ENCODE measurements around the gene ZC3H18. TPM values are rescaled to one million over a fixed set of nuclear protein-coding genes. Genes with fewer than 3 reads are reported as not detected.

Gene ZC3H18
- total and polyA plus RNA-seq, 10 of the 15 experiments (the other 5 are each of a cell fraction or from before 2014, with no cell fraction given) = 1.0 to 58.3 (median 22.4) TPM

DNA sequence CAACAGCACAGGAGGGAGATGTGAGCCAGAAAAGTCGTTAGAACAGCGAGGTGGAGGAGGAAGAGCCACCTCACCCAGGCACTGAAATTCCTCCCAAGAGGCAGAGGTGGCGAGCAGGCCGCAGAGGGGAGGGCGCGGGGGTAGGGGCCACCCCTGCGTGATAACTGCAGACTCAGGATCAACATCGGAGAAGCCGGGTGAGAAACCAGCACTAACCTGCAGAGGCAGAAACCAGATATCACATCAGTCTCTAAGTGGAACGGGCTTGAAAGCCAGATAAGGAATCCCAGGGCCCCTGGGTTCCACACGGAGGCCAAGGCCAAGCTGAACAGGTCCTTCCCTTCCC is 39.4 kb upstream of the ZC3H18 start:
- no TSS peak for BruUV-seq (replicated peaks)
- WGBS (ENCODE audit: insufficient coverage, insufficient replicate concordance, low lambda C conversion rate, missing lambda C conversion rate) = 52% methylated on average over 11 of the region's 11 CpGs
- TF ChIP-seq TCF7 (IDR thresholded peaks at IDR 0.05; ENCODE audit: borderline replicate concordance) (no peak), NR2F1 (conservative IDR thresholded peaks at IDR 0.05) (no peak), MYC (IDR thresholded peaks at IDR 0.05; ENCODE audit: insufficient read depth, insufficient read length, insufficient replicate concordance, low read length, severe bottlenecking) (no peak), PML (IDR thresholded peaks at IDR 0.05; ENCODE audit: low read length) (no peak), NR2C2 (IDR thresholded peaks at IDR 0.05; ENCODE audit: borderline replicate concordance, control insufficient read depth, insufficient read length, low read depth) (no peak), MTA3 (IDR thresholded peaks at IDR 0.05; ENCODE audit: borderline replicate concordance, low read length) (no peak)
- TF ChIP-seq, protein P1, sequence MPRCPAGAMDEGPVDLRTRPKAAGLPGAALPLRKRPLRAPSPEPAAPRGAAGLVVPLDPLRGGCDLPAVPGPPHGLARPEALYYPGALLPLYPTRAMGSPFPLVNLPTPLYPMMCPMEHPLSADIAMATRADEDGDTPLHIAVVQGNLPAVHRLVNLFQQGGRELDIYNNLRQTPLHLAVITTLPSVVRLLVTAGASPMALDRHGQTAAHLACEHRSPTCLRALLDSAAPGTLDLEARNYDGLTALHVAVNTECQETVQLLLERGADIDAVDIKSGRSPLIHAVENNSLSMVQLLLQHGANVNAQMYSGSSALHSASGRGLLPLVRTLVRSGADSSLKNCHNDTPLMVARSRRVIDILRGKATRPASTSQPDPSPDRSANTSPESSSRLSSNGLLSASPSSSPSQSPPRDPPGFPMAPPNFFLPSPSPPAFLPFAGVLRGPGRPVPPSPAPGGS (IDR thresholded peaks at IDR 0.05; ENCODE audit: borderline replicate concordance, insufficient read depth, low read depth, low read length, poor library complexity, severe bottlenecking) = no peak
- TF ChIP-seq, protein P2, sequence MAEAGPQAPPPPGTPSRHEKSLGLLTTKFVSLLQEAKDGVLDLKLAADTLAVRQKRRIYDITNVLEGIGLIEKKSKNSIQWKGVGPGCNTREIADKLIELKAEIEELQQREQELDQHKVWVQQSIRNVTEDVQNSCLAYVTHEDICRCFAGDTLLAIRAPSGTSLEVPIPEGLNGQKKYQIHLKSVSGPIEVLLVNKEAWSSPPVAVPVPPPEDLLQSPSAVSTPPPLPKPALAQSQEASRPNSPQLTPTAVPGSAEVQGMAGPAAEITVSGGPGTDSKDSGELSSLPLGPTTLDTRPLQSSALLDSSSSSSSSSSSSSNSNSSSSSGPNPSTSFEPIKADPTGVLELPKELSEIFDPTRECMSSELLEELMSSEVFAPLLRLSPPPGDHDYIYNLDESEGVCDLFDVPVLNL (IDR thresholded peaks at IDR 0.05; ENCODE audit: low read depth, low read length) = no peak
- TF ChIP-seq, protein P3, sequence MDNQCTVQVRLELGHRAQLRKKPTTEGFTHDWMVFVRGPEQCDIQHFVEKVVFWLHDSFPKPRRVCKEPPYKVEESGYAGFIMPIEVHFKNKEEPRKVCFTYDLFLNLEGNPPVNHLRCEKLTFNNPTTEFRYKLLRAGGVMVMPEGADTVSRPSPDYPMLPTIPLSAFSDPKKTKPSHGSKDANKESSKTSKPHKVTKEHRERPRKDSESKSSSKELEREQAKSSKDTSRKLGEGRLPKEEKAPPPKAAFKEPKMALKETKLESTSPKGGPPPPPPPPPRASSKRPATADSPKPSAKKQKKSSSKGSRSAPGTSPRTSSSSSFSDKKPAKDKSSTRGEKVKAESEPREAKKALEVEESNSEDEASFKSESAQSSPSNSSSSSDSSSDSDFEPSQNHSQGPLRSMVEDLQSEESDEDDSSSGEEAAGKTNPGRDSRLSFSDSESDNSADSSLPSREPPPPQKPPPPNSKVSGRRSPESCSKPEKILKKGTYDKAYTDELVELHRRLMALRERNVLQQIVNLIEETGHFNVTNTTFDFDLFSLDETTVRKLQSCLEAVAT (IDR thresholded peaks at IDR 0.05) = no peak

More for the DNA sequence above, 39.4 kb upstream of the ZC3H18 start:
- SMC1A ChIA-PET (ENCODE audit: uncharacterized antibody, unreplicated experiment) = no interaction called here
- DNase-seq (ENCODE audit: low read depth, low spot score) (no peak), ATAC-seq (no peak), FAIRE-seq (no peak)
- H3K36me3 ChIP-seq (ENCODE audit: control insufficient read depth in 2 of 2, insufficient read depth in 2 of 2, low read length in 1 of 2) = no peaks in the 10 kb centered on the region
- POLR2A ChIA-PET = no interaction called here
- in situ Hi-C loops (cut with MboI) = loop anchor here (5.0 kb wide), 1 partner anchor 74 kb away; no protein-coding TSS in a partner anchor
- RAD21 ChIA-PET (ENCODE audit: unreplicated experiment) = no interaction called here
- H3K27me3 ChIP-seq (replicated peaks in 1 of 2; ENCODE audit: control insufficient read depth in 2 of 2, insufficient read depth in 2 of 2, low read length in 1 of 2) = no peaks in the 10 kb centered on the region
- no peak overlapping the region for H3K4me3 ChIP-seq
- H3K4me2 ChIP-seq (ENCODE audit: control insufficient read depth, insufficient read depth) = no peak overlapping the region
- H2AFZ ChIP-seq (ENCODE audit: control insufficient read depth, low read depth, low read length) = no peak overlapping the region
- intact Hi-C loops (cut with micrococcal nuclease; ENCODE audit: unreplicated experiment) = no loop called here
- no peak overlapping the region for H3K27ac ChIP-seq (ENCODE audit: control insufficient read depth, insufficient read depth)
- no peaks in the 10 kb centered on the region for H3K9me3 ChIP-seq (replicated peaks; ENCODE audit: control insufficient read depth, insufficient read depth, low read length)
- H3K4me1 ChIP-seq (ENCODE audit: control insufficient read depth, insufficient read depth, low read length) = peaks cover 5% of the 10 kb centered on the region
- H3K9ac ChIP-seq (ENCODE audit: control insufficient read depth, insufficient read depth, low read length) = no peak overlapping the region
- peaks cover 4% of the 10 kb centered on the region; the same call in 1 of the 2 replicates for H3K79me2 ChIP-seq (ENCODE audit: control insufficient read depth, insufficient read depth, low read length)
- CTCF ChIA-PET = no interaction called here
- H4K20me1 ChIP-seq (ENCODE audit: control insufficient read depth, insufficient read depth) = no peaks in the 10 kb centered on the region

Data from GM12878 (cell line).